Stimulated activated memory B cell treated with anti-CD40 and anti-IgM and Interleukin-4, amounts not matched to agents 10 μg/mL and 1 μg/mL and 100 μg/mL, for 72 hours (primary cell): ENCODE measurements around the gene CCDC60.

Source experiments
- ATAC-seq: fragments of 150-1000 bp; cut with Tn5 transposase; 2 replicates; pipeline ENCODE4 v1.10.0; 2021
- H3K27ac Mint-ChIP-seq: one replicate; pipeline ENCODE4 v1.8.0; 2022; ENCODE audit warnings: mild to moderate bottlenecking, mixed read lengths
- H3K27me3 Mint-ChIP-seq: one replicate; pipeline ENCODE4 v1.8.0; 2022; ENCODE audit warnings: mixed read lengths
- H3K36me3 Mint-ChIP-seq: one replicate; pipeline ENCODE4 v1.8.0; 2022; ENCODE audit warnings: mixed read lengths
- H3K4me1 Mint-ChIP-seq: one replicate; pipeline ENCODE4 v1.8.0; 2022; ENCODE audit warnings: mixed read lengths
- H3K4me3 Mint-ChIP-seq: one replicate; pipeline ENCODE4 v1.8.0; 2022; ENCODE audit warnings: mild to moderate bottlenecking, moderate library complexity, mixed read lengths
- H3K9me3 Mint-ChIP-seq: one replicate; pipeline ENCODE4 v1.8.0; 2022; ENCODE audit warnings: mixed read lengths

Gene CCDC60

DNA sequence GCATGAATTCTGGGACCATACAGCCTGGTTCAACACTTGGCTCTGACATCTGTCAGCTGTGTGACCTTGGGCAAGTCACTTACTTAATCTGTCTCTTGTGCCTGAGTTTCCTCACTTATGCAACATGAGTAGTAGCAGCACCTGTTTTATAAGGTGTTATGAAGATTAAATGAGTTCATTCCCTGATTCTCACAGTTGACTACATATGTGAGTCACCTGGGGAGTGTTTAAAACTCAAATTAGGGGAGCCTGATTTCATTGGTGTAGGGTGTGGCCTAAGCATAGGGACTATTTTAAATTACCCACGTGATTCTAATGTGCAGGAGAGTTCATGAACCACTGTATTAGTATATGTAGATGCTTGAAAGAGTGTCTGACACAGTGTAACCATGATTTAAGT, 222.3 kb downstream of the CCDC60 start:
- Mint-ChIP-seq H3K27ac (no peak overlapping the region), H3K27me3 (peaks cover 26% of the 10 kb centered on the region), H3K4me3 (no peak overlapping the region), H3K9me3 (peaks cover 4% of the 10 kb centered on the region), H3K36me3 (no peaks in the 10 kb centered on the region), H3K4me1 (no peaks in the 10 kb centered on the region)
- no peak for ATAC-seq

GRCh38 chr12:119565404-119565803, 230.9 kb downstream of the CCDC60 start:
- no peak overlapping the region for H3K27ac Mint-ChIP-seq
- H3K36me3 Mint-ChIP-seq = no peaks in the 10 kb centered on the region

GRCh38 chr12:119570771-119571170, 236.2 kb downstream of the CCDC60 start:
- peaks cover 4% of the 10 kb centered on the region for H3K9me3 Mint-ChIP-seq
- no peaks in the 10 kb centered on the region for H3K36me3 Mint-ChIP-seq
- peaks cover 16% of the 10 kb centered on the region for H3K27me3 Mint-ChIP-seq
- no peaks in the 10 kb centered on the region for H3K4me1 Mint-ChIP-seq
- H3K27ac Mint-ChIP-seq = no peak overlapping the region
- no peak for ATAC-seq
- H3K4me3 Mint-ChIP-seq = no peak overlapping the region

More at GRCh38 chr12:119565404-119565803, 230.9 kb downstream of the CCDC60 start:
- no peak for ATAC-seq
- Mint-ChIP-seq H3K27me3 (peaks cover 31% of the 10 kb centered on the region), H3K9me3 (no peaks in the 10 kb centered on the region), H3K4me1 (no peaks in the 10 kb centered on the region), H3K4me3 (no peak overlapping the region)

GRCh38 chr12:119573086-119573485, 238.6 kb downstream of the CCDC60 start:
- Mint-ChIP-seq H3K9me3 (peaks cover 4% of the 10 kb centered on the region), H3K36me3 (no peaks in the 10 kb centered on the region), H3K27me3 (peaks cover 12% of the 10 kb centered on the region), H3K4me3 (no peak overlapping the region), H3K4me1 (no peaks in the 10 kb centered on the region), H3K27ac (no peak overlapping the region)
- no peak for ATAC-seq

- Mint-ChIP-seq H3K4me3 (no peak overlapping the region), H3K27ac (no peak overlapping the region), H3K36me3 (no peaks in the 10 kb centered on the region), H3K4me1 (no peaks in the 10 kb centered on the region), H3K9me3 (peaks cover 4% of the 10 kb centered on the region), H3K27me3 (peaks cover 12% of the 10 kb centered on the region)
- ATAC-seq = no peak
Measured at GRCh38 chr12:119574255-119574654, 239.7 kb downstream of the CCDC60 start.

- Mint-ChIP-seq H3K36me3 (no peaks in the 10 kb centered on the region), H3K27ac (no peak overlapping the region), H3K9me3 (peaks cover 4% of the 10 kb centered on the region), H3K4me1 (no peaks in the 10 kb centered on the region), H3K27me3 (peaks cover 12% of the 10 kb centered on the region), H3K4me3 (no peak overlapping the region)
- no peak for ATAC-seq
Measured at GRCh38 chr12:119576118-119576810, 241.7 kb downstream of the CCDC60 start.

- no peaks in the 10 kb centered on the region for H3K36me3 Mint-ChIP-seq
- no peak overlapping the region for H3K27ac Mint-ChIP-seq
- H3K4me1 Mint-ChIP-seq = no peaks in the 10 kb centered on the region
- no peak overlapping the region for H3K4me3 Mint-ChIP-seq
- peaks cover 4% of the 10 kb centered on the region for H3K9me3 Mint-ChIP-seq
- ATAC-seq = no peak
- H3K27me3 Mint-ChIP-seq = peaks cover 12% of the 10 kb centered on the region
Measured at GRCh38 chr12:119576915-119577314, 242.4 kb downstream of the CCDC60 start.

GRCh38 chr12:119578112-119578511, 243.6 kb downstream of the CCDC60 start:
- Mint-ChIP-seq H3K27me3 (peaks cover 12% of the 10 kb centered on the region), H3K9me3 (peaks cover 4% of the 10 kb centered on the region), H3K27ac (no peak overlapping the region), H3K36me3 (no peaks in the 10 kb centered on the region), H3K4me1 (no peaks in the 10 kb centered on the region), H3K4me3 (no peak overlapping the region)
- ATAC-seq = no peak

DNA sequence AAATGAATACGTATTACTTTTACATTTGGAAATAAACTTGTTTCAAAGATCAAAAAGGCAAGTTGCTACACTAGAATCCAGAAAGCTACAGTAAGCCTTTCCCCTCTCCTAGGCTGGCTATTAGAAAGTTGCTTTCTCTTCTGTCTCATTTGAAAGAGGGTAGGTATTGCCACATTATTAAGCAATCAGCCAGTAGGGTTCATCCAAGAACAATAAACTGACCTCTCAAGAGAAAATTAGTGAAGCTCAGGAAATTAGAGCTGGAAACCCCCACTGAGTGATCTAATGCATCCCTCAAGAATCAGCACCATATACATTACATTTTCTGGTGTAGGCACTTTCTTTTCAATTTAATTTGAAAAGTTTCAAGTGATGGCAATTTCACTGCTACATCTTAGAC, 254.6 kb downstream of the CCDC60 start:
- H3K27me3 Mint-ChIP-seq = peaks cover 52% of the 10 kb centered on the region
- H3K4me1 Mint-ChIP-seq = peaks cover 6% of the 10 kb centered on the region
- no peak overlapping the region for H3K4me3 Mint-ChIP-seq
- no peaks in the 10 kb centered on the region for H3K9me3 Mint-ChIP-seq
- no peak for ATAC-seq
- H3K36me3 Mint-ChIP-seq = no peaks in the 10 kb centered on the region
- H3K27ac Mint-ChIP-seq = no peak overlapping the region

GRCh38 chr12:119589634-119590033, 255.1 kb downstream of the CCDC60 start:
- Mint-ChIP-seq H3K9me3 (no peaks in the 10 kb centered on the region), H3K36me3 (no peaks in the 10 kb centered on the region), H3K4me3 (no peak overlapping the region), H3K4me1 (peaks cover 12% of the 10 kb centered on the region), H3K27ac (no peak overlapping the region), H3K27me3 (peaks cover 52% of the 10 kb centered on the region)
- no peak for ATAC-seq
